Neuronal stem cell (in vitro differentiated cells): Measurements from ENCODE around the gene ACOD1.
"Not testable (repeated sequence)": the region's sequence is repeated elsewhere in the genome, so short reads cannot be mapped to it uniquely, and the experiment has no call there.

Experiments
- DNase-seq: peaks from one replicate; pipeline ENCODE4 v3.0.0-alpha.2; 2013; ENCODE audit warnings: low spot score
- H2AFZ ChIP-seq: one replicate; pipeline ENCODE4 v1.6.1; 2013; ENCODE audit warnings: mild to moderate bottlenecking, low read length, inconsistent platforms
- H2AK5ac ChIP-seq: 2 replicates; pipeline ENCODE4 v1.6.1; 2013; ENCODE audit warnings: low read depth, mild to moderate bottlenecking, inconsistent platforms, low read length, moderate library complexity, mixed read lengths
- H2BK120ac ChIP-seq: 2 replicates; pipeline ENCODE4 v1.6.1; 2013; ENCODE audit warnings: low read depth, mild to moderate bottlenecking, inconsistent platforms, low read length, moderate library complexity, mixed read lengths
- H2BK12ac ChIP-seq: one replicate; pipeline ENCODE4 v1.6.1; 2013; ENCODE audit warnings: low read length, inconsistent platforms
- H2BK15ac ChIP-seq: 2 replicates; pipeline ENCODE4 v1.6.1; 2013; ENCODE audit warnings: mild to moderate bottlenecking, low read length, inconsistent platforms, mixed read lengths
- H2BK5ac ChIP-seq: one replicate; pipeline ENCODE4 v1.6.1; 2013; ENCODE audit warnings: inconsistent platforms, mild to moderate bottlenecking, low read length, moderate library complexity
- H3K14ac ChIP-seq: one replicate; pipeline ENCODE4 v1.6.1; 2013; ENCODE audit warnings: low read length, inconsistent platforms
- H3K18ac ChIP-seq: 2 replicates; pipeline ENCODE4 v1.6.1; 2013; ENCODE audit warnings: low read length, inconsistent platforms
- H3K23ac ChIP-seq: 2 replicates; pipeline ENCODE4 v1.6.1; 2013; ENCODE audit warnings: low read depth, mild to moderate bottlenecking, mixed read lengths, low read length, inconsistent platforms; ENCODE audit not compliant: poor library complexity
- H3K27ac ChIP-seq: replicated peaks from 3 replicates; pipeline ENCODE4 v1.5.1; 2013; ENCODE audit warnings: low read length, inconsistent platforms
- H3K27me3 ChIP-seq, 3 experiments: 2 replicates each; pipeline ENCODE4 v1.6.1; 2013; ENCODE audit warnings: low read length in 3 of 3, mild to moderate bottlenecking in 2 of 3, inconsistent platforms in 1 of 3, low read depth in 1 of 3, mixed read lengths in 1 of 3, moderate library complexity in 1 of 3; ENCODE audit not compliant: control insufficient read depth in 3 of 3, insufficient read depth in 3 of 3
- H3K36me3 ChIP-seq, 2 donors: replicated peaks in 1 of 2; 2 replicates each; pipeline ENCODE4 v1.6.1; 2013; ENCODE audit warnings: low read length in 2 of 2; ENCODE audit not compliant: control insufficient read depth in 2 of 2, insufficient read depth in 2 of 2
- H3K4ac ChIP-seq: 2 replicates; pipeline ENCODE4 v1.6.1; 2013; ENCODE audit warnings: inconsistent platforms, mild to moderate bottlenecking, low read length, moderate library complexity
- H3K4me1 ChIP-seq, 2 donors: 1 replicate in 1 of 2; 2 replicates in 1 of 2; pipeline ENCODE4 v1.6.1; 2013; ENCODE audit warnings: low read length in 2 of 2, low read depth in 1 of 2; ENCODE audit not compliant: control insufficient read depth in 2 of 2, insufficient read depth in 1 of 2
- H3K4me2 ChIP-seq: one replicate; pipeline ENCODE4 v1.6.1; 2013; ENCODE audit warnings: mild to moderate bottlenecking, low read length, inconsistent platforms; ENCODE audit not compliant: insufficient read depth, poor library complexity, severe bottlenecking
- H3K4me3 ChIP-seq, 2 donors: 2 replicates each; pipeline ENCODE4 v1.5.1; 2013; ENCODE audit warnings: low read length in 2 of 2, mild to moderate bottlenecking in 2 of 2, inconsistent platforms in 1 of 2, moderate library complexity in 1 of 2
- H3K79me1 ChIP-seq: one replicate; pipeline ENCODE4 v1.6.1; 2013; ENCODE audit warnings: low read depth, mild to moderate bottlenecking, inconsistent platforms, low read length, moderate library complexity
- H3K9ac ChIP-seq: one replicate; pipeline ENCODE4 v1.6.1; 2013; ENCODE audit warnings: mild to moderate bottlenecking, low read depth, low read length, inconsistent platforms; ENCODE audit not compliant: poor library complexity
- H3K9me3 ChIP-seq, 2 donors: replicated peaks in 1 of 2; 2 replicates each; pipeline versions ENCODE3 to v1.6.1; 2013; ENCODE audit warnings: low read length in 2 of 2, mild to moderate bottlenecking in 2 of 2, inconsistent platforms in 1 of 2, low read depth in 1 of 2, mixed read lengths in 1 of 2, moderate library complexity in 1 of 2; ENCODE audit not compliant: control insufficient read depth in 2 of 2, insufficient read depth in 1 of 2
- H4K8ac ChIP-seq: one replicate; pipeline ENCODE4 v1.6.1; 2013; ENCODE audit warnings: low read depth, mild to moderate bottlenecking, inconsistent platforms, low read length, moderate library complexity
- H4K91ac ChIP-seq: one replicate; pipeline ENCODE4 v1.6.1; 2013; ENCODE audit warnings: low read length, low read depth, mild to moderate bottlenecking, inconsistent platforms; ENCODE audit not compliant: poor library complexity
- WGBS, 2 donors: extraction: QIAGEN DNeasy Blood & Tissue Kit; methylation state at CpG; one replicate each; pipeline ENCODE4 v1.1.7; 2013; ENCODE audit warnings: missing lambda C conversion rate in 2 of 2, mixed read lengths in 1 of 2; ENCODE audit not compliant: insufficient read length in 2 of 2, insufficient replicate concordance in 1 of 2; ENCODE audit errors: extremely low coverage in 2 of 2; 5-methylcytosine and 5-hydroxymethylcytosine counted together

The ACOD1 gene

GRCh38 chr13:76912476-76912875, 35.8 kb upstream of the ACOD1 start:
- H3K14ac ChIP-seq, result no peak overlapping the region
- no peak overlapping the region for H2BK120ac ChIP-seq
- H4K91ac ChIP-seq, result no peak overlapping the region
- DNase-seq, result no peak
- H3K27ac ChIP-seq, result no peak overlapping the region
- no peak overlapping the region for H2BK15ac ChIP-seq
- H3K27me3 ChIP-seq, result no peaks in the 10 kb centered on the region
- H3K79me1 ChIP-seq, result no peaks in the 10 kb centered on the region
- H3K9ac ChIP-seq, result no peak overlapping the region
- no peak overlapping the region for H3K18ac ChIP-seq
- H3K4me3 ChIP-seq, result no peak overlapping the region
- no peak overlapping the region for H4K8ac ChIP-seq
- H2BK12ac ChIP-seq, result no peak overlapping the region
- H2BK5ac ChIP-seq, result no peak overlapping the region
- no peak overlapping the region for H3K4ac ChIP-seq
- H3K36me3 ChIP-seq, result no peaks in the 10 kb centered on the region
- H2AFZ ChIP-seq, result no peak overlapping the region
- H3K9me3 ChIP-seq, result peaks cover 0 to 2% of the 10 kb centered on the region in 2 donors
- no peak overlapping the region for H3K4me2 ChIP-seq
- no peak overlapping the region for H3K23ac ChIP-seq
- no peak overlapping the region for H2AK5ac ChIP-seq
- H3K4me1 ChIP-seq, result no peaks in the 10 kb centered on the region
- no CpG with 5 or more reads among the region's 3 CpGs for WGBS, 2 donors

- no peak overlapping the region for H3K4me2 ChIP-seq
- H2AFZ ChIP-seq, result no peak overlapping the region
- H3K4ac ChIP-seq, result no peak overlapping the region
- no peaks in the 10 kb centered on the region for H3K79me1 ChIP-seq
- WGBS, 2 donors, result no CpG with 5 or more reads among the region's 4 CpGs
- H2BK5ac ChIP-seq, result no peak overlapping the region
- H3K9me3 ChIP-seq, result peaks cover 0 to 2% of the 10 kb centered on the region in 2 donors
- H3K14ac ChIP-seq, result peak overlapping the region; percentile 27
- H4K8ac ChIP-seq, result no peak overlapping the region
- H4K91ac ChIP-seq, result no peak overlapping the region
- no peak overlapping the region for H3K23ac ChIP-seq
- no peak overlapping the region for H2BK12ac ChIP-seq
- peaks cover 0 to 1% of the 10 kb centered on the region in 2 donors for H3K4me1 ChIP-seq
- no peak overlapping the region for H3K27ac ChIP-seq
- no peak for DNase-seq
- H3K18ac ChIP-seq, result peak overlapping the region; percentile 40
- H3K27me3 ChIP-seq, result no peaks in the 10 kb centered on the region
- no peak overlapping the region for H2BK15ac ChIP-seq
- no peak overlapping the region for H3K9ac ChIP-seq
- H3K36me3 ChIP-seq, result no peaks in the 10 kb centered on the region
- H3K4me3 ChIP-seq, result no peak overlapping the region
- no peak overlapping the region for H2AK5ac ChIP-seq
- H2BK120ac ChIP-seq, result no peak overlapping the region
Observed at GRCh38 chr13:76913898-76914297, 34.4 kb upstream of the ACOD1 start.

DNA sequence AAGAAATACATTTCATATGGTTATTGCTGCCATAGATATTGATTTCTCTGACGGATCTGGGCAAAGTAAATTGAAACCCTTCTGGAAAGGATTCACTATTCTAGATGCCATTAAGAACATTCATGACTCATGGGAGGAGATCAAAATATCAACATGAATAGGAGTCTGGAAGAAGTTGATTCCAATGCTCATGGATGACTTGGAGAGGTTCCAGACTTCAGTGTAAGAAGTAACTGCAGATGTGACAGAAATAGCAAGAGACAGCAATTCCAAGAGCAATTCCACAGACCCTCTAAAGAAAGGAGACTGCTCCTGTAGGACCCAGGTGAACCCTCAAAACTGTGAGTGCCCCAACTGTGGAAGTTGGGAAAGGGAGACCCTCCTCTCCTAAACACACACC, 31.2 kb upstream of the ACOD1 start:
- no peak overlapping the region for H2BK12ac ChIP-seq
- no peak overlapping the region for H3K9ac ChIP-seq
- DNase-seq, result no peak
- no peak overlapping the region for H3K4ac ChIP-seq
- no peaks in the 10 kb centered on the region for H3K9me3 ChIP-seq
- H2AFZ ChIP-seq, result no peak overlapping the region
- no peak overlapping the region for H2BK5ac ChIP-seq
- no peaks in the 10 kb centered on the region for H3K79me1 ChIP-seq
- H2BK15ac ChIP-seq, result no peak overlapping the region
- no peak overlapping the region for H3K23ac ChIP-seq
- H3K4me3 ChIP-seq, result no peak overlapping the region
- H2AK5ac ChIP-seq, result no peak overlapping the region
- H3K18ac ChIP-seq, result no peak overlapping the region
- no peak overlapping the region for H2BK120ac ChIP-seq
- H3K4me2 ChIP-seq, result no peak overlapping the region
- H3K27ac ChIP-seq, result no peak overlapping the region
- peaks cover 0 to 1% of the 10 kb centered on the region in 2 donors for H3K4me1 ChIP-seq
- no peaks in the 10 kb centered on the region for H3K36me3 ChIP-seq
- H4K91ac ChIP-seq, result no peak overlapping the region
- no peaks in the 10 kb centered on the region for H3K27me3 ChIP-seq
- H3K14ac ChIP-seq, result no peak overlapping the region
- no CpG with 5 or more reads among the region's 1 CpG for WGBS, 2 donors
- H4K8ac ChIP-seq, result no peak overlapping the region

DNA sequence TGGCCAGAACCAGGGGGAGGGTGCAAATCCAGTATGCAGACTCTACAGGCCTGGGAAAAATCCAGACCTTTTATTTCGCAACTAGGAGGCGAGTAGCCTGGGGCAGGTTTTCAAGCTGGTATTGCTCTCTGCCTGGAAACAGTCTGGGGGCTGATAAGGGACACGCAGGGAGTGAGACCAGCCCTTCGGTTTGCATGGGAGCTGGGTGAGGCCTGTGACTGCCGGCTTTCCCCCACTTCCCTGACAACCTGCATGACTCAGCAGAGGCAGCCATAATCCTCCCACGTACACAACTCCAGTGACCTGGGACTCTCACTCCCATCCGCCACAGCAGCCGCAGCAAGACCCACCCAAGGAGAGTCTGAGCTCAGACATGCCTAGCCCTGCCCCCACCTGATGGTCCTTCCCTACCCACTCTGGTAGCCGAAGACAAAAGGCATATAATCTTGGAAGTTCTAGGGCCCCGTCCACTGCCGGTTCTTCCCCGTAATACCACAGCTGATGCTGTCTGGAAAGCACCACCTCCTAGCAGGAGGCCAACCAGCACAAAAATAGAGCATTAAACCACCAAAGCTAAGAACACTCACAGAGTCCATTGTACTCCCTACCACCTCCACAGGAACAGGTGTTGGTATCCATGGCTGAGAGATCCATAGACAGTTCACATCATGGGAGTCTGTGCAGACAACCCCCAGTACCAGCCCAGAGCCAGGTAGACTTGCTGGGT, 30.4 kb upstream of the ACOD1 start:
- not testable (repeated sequence) for H3K9ac ChIP-seq, H3K27ac ChIP-seq, H3K23ac ChIP-seq, H4K8ac ChIP-seq, H3K27me3 ChIP-seq, H3K79me1 ChIP-seq, H2BK120ac ChIP-seq, H2AK5ac ChIP-seq, H3K14ac ChIP-seq, H3K36me3 ChIP-seq, DNase-seq, H2BK5ac ChIP-seq, H3K4me1 ChIP-seq, H3K9me3 ChIP-seq, H3K4me3 ChIP-seq, H2BK12ac ChIP-seq, H2AFZ ChIP-seq, H2BK15ac ChIP-seq, H3K4me2 ChIP-seq, H3K4ac ChIP-seq, H3K18ac ChIP-seq, H4K91ac ChIP-seq
- WGBS, 2 donors, result no CpG with 5 or more reads among the region's 12 CpGs
